NCI-H1417 (cell line): ENCODE measurements around the gene TEX13D.

Experiments used
- DNase-seq, 3 experiments: peaks; one replicate each; lab custom pipeline; 2025; lab: John Stamatoyannopoulos, UW

The TEX13D gene

GRCh38 chrX:124348182-124348581 is 15.7 kb downstream of the TEX13D start:
- no peak for DNase-seq

GRCh38 chrX:124348885-124349453 is 16.5 kb downstream of the TEX13D start:
- no peak for DNase-seq

GRCh38 chrX:124354648-124355047 is 22.2 kb downstream of the TEX13D start:
- no peak for DNase-seq

GRCh38 chrX:124358800-124359383 is 26.4 kb downstream of the TEX13D start:
- DNase-seq = no peak

- DNase-seq = no peak
Measured at GRCh38 chrX:124362072-124362471, 29.6 kb downstream of the TEX13D start.

DNA sequence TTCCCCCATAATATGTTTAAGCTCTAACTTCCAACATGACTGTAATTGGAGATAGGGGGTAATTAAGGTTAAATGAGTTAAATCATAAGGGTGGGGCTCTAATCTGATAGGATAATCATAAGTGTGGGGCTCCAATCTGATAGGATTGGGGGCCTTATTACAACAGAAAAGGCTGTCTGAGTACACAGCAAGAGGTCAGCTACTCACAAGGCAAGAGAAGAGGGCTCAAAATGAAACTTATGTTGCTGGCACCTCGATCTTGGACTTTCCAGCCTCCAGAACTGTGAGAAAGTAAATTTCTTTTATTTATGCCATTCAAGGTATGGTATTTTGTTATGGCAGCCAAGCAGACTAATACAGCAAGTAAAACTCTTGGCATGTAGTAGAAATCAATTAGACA is 30.3 kb downstream of the TEX13D start:
- no peak for DNase-seq

DNA sequence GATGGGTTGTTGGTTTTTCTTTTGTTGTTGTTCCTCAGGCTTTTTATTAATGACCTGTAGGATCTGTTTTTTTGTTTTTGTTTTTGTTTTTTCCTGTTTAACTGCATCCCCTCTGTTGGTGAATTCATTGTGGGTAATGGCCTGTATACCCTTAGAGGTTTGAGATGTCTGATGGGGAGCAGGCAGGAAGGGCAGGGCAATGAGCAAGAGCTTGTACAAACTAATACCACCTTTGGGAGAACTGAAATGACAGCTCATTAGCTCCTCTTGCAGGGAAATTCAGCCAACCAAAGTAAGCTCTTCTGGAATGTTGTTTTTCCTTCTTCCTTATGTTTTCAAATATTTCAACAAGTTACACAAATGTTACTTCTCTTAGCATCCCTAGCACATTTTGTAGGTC is 37.3 kb downstream of the TEX13D start:
- no peak for DNase-seq

- no peak for DNase-seq
Measured at GRCh38 chrX:124373348-124373747, 40.9 kb downstream of the TEX13D start.

- DNase-seq = no peak
Measured at GRCh38 chrX:124378643-124379042, 46.2 kb downstream of the TEX13D start.

DNA sequence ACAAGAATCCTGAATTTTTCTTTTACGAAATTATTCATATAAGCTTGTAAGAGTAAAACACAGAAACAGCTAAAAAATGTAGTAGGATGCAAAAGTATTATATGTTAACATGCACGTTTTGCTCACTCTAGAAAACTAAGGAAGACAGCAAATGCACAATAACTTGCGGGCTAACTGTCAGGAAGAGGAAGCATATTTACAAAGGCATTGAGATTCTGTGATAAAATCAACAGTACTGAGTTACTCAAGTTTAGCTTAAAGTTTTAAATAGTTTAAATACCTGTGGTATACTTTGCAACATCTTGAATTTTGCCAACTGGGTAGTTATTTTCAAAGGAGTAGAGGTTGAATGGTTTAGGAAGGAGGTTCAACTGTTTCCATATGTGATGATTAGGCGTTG is 50.9 kb downstream of the TEX13D start:
- DNase-seq = no peak

- no peak for DNase-seq
Measured at GRCh38 chrX:124386401-124386800, 53.9 kb downstream of the TEX13D start.
